GM18870 (cell line): Measurements from ENCODE around the gene LRRC8D.

Experiments used
- ATAC-seq: cut with Tn5 transposase; IDR thresholded peaks from one replicate; pipeline ENCODE4 v1.9.1; 2021; ENCODE audit warnings: moderate library complexity; ENCODE audit not compliant: unreplicated experiment

LRRC8D gene

GRCh38 chr1:89890085-89890752 is 69.4 kb downstream of the LRRC8D start:
- ATAC-seq = no peak

GRCh38 chr1:89892816-89893215 is 72.0 kb downstream of the LRRC8D start:
- no peak for ATAC-seq

- ATAC-seq = no peak
Observed at GRCh38 chr1:89894210-89895201, 73.7 kb downstream of the LRRC8D start.

- ATAC-seq = no peak
Observed at GRCh38 chr1:89896105-89896942, 75.5 kb downstream of the LRRC8D start.

- no peak for ATAC-seq
Observed at GRCh38 chr1:89897347-89898133, 76.7 kb downstream of the LRRC8D start.

- no peak for ATAC-seq
Observed at GRCh38 chr1:89898150-89898549, 77.3 kb downstream of the LRRC8D start.

- no peak for ATAC-seq
Observed at GRCh38 chr1:89898695-89899470, 78.1 kb downstream of the LRRC8D start.

- no peak for ATAC-seq
Observed at GRCh38 chr1:89900323-89900722, 79.5 kb downstream of the LRRC8D start.

GRCh38 chr1:89900791-89901708 is 80.2 kb downstream of the LRRC8D start:
- no peak for ATAC-seq

GRCh38 chr1:89901957-89902669 is 81.3 kb downstream of the LRRC8D start:
- no peak for ATAC-seq

- no peak for ATAC-seq
Observed at GRCh38 chr1:89903550-89903949, 82.7 kb downstream of the LRRC8D start.

- no peak for ATAC-seq
Observed at GRCh38 chr1:89904219-89904980, 83.6 kb downstream of the LRRC8D start.

- ATAC-seq = no peak
Observed at GRCh38 chr1:89905395-89906058, 84.7 kb downstream of the LRRC8D start.

GRCh38 chr1:89906088-89906487 is 85.3 kb downstream of the LRRC8D start:
- no peak for ATAC-seq

GRCh38 chr1:89907727-89908212 is 86.9 kb downstream of the LRRC8D start:
- ATAC-seq = no peak

GRCh38 chr1:89908273-89908671 is 87.4 kb downstream of the LRRC8D start:
- ATAC-seq = no peak
